ENCODE results near the gene FOXG1. TPM values are rescaled to one million over a fixed set of nuclear protein-coding genes. Genes with fewer than 3 reads are reported as not detected.

The FOXG1 gene
- total and polyA plus RNA-seq, 9 of the 15 experiments (the other 6 are each of a cell fraction or from before 2014, with no cell fraction given) = 0.56 to 3.7 (median 0.85) TPM

- FAIRE-seq = no peak
- intact Hi-C loops (cut with micrococcal nuclease) (loop anchor here (2.0 to 10.0 kb wide), 3 partner anchors 259 to 1459 kb away; no protein-coding TSS in a partner anchor), in situ Hi-C loops (cut with MboI) (loop anchor here (10.0 to 25.0 kb wide), 3 partner anchors 456 to 1456 kb away; no protein-coding TSS in a partner anchor)
- ChIA-PET POLR2A (interaction anchor here (0.7 kb wide), 1 partner anchor 9 kb away, joined by 3 read pairs; no protein-coding TSS in a partner anchor), CTCF (ENCODE audit: low intra/inter-chr PET ratio) (no interaction called here)
- H3K9me1 ChIP-seq (ENCODE audit: control insufficient read depth, insufficient read depth, low read length) = no peaks in the 10 kb centered on the region
- no peak for DNase-seq (ENCODE audit: extremely low read depth in 1 of 4, low spot score in 3 of 4)
- no peak overlapping the region for H3K9ac ChIP-seq (ENCODE audit: insufficient read depth in 1 of 2, low read depth in 2 of 2, low read length in 2 of 2)
- no peaks in the 10 kb centered on the region for H3K79me2 ChIP-seq (ENCODE audit: control insufficient read depth, insufficient read depth, low read length)
- H4K20me1 ChIP-seq (replicated peaks; ENCODE audit: control insufficient read depth, insufficient read depth, low read length) = no peaks in the 10 kb centered on the region
- no peaks in the 10 kb centered on the region; a peak in 1 of 5 replicates for H3K27me3 ChIP-seq (ENCODE audit: control insufficient read depth in 2 of 2, insufficient read depth in 2 of 2, low read length in 2 of 2)
- TF ChIP-seq EZH2 (IDR thresholded peaks at IDR 0.05; ENCODE audit: borderline replicate concordance, low read depth, low read length) = no peak
- TF ChIP-seq, protein P1, sequence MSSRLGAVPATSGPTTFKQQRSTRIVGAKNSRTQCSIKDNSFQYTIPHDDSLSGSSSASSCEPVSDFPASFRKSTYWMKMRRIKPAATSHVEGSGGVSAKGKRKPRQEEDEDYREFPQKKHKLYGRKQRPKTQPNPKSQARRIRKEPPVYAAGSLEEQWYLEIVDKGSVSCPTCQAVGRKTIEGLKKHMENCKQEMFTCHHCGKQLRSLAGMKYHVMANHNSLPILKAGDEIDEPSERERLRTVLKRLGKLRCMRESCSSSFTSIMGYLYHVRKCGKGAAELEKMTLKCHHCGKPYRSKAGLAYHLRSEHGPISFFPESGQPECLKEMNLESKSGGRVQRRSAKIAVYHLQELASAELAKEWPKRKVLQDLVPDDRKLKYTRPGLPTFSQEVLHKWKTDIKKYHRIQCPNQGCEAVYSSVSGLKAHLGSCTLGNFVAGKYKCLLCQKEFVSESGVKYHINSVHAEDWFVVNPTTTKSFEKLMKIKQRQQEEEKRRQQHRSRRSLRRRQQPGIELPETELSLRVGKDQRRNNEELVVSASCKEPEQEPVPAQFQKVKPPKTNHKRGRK (tag; IDR thresholded peaks at IDR 0.05) = peak; percentile 24; the same call in 1 of the 2 replicates
- no peak overlapping the region for H2AFZ ChIP-seq (ENCODE audit: low read depth, low read length)
- no peak overlapping the region for H3K27ac ChIP-seq (ENCODE audit: extremely low read depth, low read depth, low read length)
- WGBS (ENCODE audit: insufficient coverage, low coverage, missing lambda C conversion rate) = 15% methylated on average over 3 of the region's 3 CpGs
- no peak for ATAC-seq
- H3K4me2 ChIP-seq (ENCODE audit: insufficient read depth, low read length) = no peak overlapping the region
- no peak overlapping the region for H3K4me3 ChIP-seq
- H3K9me3 ChIP-seq (replicated peaks; ENCODE audit: control insufficient read depth, insufficient read depth, low read depth, low read length) = no peaks in the 10 kb centered on the region
- H3K4me1 ChIP-seq (replicated peaks in 1 of 2; ENCODE audit: control insufficient read depth in 2 of 2, insufficient read depth in 2 of 2, low read length in 2 of 2) = no peaks in the 10 kb centered on the region
- no TSS peak for BruUV-seq (replicated peaks)
- H3K36me3 ChIP-seq (ENCODE audit: control insufficient read depth, insufficient read depth, low read length) = no peaks in the 10 kb centered on the region
Measured at GRCh38 chr14:28755884-28756268, 10.7 kb upstream of the FOXG1 start.
